ENCODE measurements around the gene SLC20A1.

SLC20A1 gene

GRCh38 chr2:112712465-112712864 is 66.7 kb downstream of the SLC20A1 start:
- no peak for DNase-seq

DNA sequence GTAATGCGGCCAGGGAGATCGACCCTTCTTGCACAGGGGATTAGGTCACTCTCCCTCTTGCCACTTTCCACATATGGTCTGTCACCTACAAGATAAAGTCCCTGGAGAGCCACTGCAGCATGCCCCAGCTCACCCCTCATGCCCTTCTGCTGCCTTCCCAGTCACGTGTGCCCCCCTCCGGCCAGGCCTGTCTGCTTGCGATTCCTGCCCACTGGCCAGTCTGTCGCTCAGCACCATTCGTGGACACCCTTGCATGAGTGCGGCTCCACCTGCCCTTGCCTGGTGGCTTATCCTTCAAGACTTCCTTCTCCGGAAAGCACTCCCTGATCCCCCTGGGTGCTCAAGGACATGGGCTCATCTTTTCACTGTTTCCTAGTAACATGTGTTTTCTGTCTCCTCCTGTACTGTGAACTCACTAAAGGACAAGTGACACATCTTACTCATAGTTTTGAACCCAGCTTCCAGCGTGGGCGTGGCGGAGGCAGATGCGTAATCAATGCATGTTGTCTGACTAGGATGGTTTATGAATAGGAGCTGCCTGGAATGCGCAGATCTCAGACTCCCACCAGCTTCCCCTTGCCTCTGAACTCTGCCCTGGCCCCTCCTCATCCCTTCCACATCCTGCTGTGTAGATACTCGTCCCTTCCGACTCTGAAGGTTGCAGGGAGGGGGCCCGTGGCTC is 67.3 kb downstream of the SLC20A1 start:
- peak; percentile 54 for DNase-seq

Data from stimulated activated naive CD4-positive, alpha-beta T cell treated with Interleukin-2 at 50 U/mL for 16 hours (primary cell).